NCI-H146 (cell line): ENCODE results near the gene SLK.

Experiments used
- DNase-seq: peaks from one replicate; lab custom pipeline; 2025; lab: John Stamatoyannopoulos, UW

SLK gene

DNA sequence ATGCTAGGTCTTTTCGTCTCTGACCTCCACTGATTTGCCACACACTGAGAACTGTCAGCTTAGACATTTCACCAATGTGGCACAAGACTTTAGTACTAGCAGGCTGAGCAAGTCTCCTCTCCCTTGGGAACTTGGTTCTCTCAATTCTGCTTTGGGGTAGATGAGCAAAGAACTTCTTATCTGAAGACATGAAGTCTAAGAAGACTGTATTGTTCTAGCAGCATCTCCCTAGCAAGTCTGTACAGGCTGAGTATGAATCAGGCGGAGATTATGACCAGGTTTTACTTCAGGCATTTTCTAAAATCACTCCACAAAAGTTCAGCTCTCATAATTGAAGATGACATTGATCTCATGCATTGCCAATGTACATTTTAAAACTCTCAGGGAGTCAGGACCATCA lies 25.1 kb upstream of the SLK start:
- DNase-seq = no peak

DNA sequence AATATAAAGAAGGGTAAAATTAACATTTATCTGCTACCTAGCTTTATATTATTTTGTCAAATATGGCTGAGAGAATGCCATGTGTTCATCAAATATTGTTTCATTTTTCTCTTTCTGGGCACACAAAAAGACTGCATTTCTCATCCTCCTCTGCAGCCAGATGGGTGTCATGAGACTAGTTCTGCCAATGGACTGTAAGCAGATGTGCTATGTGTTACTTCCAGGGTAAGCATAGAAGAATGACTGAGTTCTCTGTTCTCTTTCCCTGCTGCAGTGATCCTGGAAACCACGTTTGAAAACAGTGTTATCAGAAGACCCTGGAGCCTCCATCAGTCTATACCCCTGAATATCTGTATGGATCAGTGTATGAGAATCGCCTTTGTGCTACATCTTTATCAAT lies 24.1 kb upstream of the SLK start:
- DNase-seq = no peak

DNA sequence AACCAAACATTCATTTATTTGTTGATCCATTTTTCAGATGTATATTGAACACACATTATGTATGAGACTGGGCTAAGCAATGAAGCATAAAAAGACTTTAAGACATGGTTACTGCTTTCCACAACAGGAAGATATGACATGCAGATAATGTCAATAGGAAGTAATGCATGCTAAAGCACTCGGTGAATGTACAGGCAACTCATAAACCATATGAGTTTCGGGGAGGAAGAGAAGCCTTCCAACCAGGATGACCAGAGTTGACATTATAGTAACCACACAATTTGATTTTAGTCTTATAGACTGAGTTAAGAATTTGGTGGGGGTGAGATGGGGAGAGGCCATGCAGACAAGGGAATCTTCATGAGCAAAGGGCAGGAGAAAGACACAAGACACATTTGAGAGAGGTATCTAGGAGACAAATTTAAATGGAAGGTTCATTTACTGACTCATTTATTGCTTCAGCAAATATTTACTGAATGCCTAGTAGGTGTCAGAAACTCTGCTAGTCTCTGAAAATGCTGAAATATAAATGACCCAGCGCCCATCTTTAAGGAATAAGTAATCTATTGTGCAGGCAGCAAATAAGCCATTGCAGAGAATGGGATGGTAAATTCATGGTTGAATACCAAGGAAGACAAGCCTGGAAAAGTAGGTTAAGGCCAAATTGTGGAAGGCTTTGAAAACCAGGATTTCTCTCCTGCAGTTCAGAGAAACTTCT lies 19.0 kb upstream of the SLK start:
- DNase-seq = no peak

DNA sequence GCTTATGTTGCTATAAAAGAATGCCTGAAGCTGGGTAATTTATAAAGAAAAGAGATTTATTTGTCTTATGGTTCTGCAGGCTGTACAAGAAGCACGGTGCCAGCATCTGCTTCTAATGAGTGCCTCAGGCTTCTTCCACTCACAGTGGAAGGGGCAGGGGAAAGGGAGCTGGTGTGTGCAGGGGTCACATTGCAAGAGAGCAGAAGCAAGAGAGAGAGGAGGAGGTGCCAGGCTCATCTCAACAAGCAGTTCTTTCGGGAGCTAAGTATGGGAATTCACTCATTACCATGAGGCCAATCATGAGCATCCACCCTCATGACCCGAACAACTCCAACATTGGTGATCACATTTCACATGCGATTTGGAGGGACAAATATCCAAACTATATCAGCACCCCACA lies 17.2 kb upstream of the SLK start:
- DNase-seq = no peak

DNA sequence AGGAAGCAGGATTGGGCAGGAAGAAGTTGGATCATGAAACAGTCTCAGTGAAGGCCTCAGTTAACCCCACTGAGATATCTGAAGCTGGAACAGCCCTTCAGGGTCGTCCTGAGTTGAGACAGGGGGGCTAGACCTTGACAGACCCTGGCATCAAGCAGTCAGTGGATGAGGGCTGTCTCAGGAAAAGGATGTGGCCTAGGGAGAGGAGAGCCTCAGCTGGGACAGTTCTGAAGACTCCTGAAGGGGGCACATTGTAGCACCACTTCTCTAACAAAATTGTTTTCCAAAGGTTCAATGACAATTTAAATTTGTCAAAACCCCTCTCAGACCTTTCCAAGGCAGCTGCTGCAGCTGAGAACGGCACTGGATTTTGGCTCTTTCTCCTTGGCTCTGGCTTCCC lies 15.8 kb upstream of the SLK start:
- DNase-seq = no peak

DNA sequence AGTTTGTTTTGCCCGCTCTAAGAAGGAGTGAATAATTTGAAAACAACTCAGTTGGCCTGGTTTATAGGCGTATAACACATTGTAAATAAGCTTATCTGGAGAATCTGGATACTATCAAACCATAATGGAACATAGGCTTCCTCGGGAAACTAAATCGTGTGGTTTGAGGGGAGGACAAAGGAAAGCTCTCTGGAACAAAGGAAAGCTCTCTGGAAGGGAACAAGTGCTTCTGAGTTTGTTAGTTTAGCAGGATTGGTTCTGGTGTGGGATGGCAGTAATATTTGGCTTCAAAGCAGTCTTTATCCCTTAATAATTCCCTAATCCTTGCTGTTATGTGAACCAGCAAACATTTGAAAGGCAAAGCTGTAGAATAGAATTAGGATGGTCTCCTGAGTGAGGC lies 15.0 kb upstream of the SLK start:
- no peak for DNase-seq

DNA sequence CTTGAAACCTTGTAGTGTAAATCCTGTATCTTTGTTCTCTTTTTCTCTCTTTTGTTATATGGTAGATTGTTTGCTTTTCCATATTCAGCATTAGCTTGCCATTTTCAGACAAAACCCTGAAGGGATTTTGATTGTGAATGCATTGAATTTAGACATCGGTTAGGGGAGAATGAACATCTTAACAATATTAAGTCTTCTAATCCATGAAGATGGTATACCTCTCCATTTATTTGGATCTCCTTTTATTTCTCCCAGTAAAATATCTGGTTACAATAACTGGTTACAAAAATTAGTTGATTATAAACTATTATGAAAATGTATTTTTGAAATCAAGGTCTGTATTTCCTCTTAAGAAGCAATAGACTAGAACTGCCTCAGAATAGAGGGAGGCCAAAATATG lies 12.4 kb upstream of the SLK start:
- no peak for DNase-seq

DNA sequence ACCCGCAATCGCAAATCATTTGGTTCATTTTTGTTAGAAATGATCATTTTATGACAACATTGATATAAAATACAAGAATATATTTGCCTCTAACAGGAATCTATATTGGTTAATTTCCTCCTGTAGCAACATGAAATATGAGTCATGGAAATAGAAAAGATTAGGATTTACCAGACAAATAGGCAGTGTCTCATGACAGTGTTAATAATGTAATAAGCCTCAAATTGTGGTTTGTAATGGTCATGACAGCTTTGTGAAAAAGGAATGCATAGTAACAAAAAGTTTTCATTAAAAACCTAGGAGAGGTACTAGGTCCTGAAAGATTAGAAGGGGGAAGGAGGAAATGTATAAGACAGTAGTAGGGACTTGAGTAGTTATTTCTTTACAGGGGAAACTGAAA lies 7.9 kb upstream of the SLK start:
- no peak for DNase-seq

DNA sequence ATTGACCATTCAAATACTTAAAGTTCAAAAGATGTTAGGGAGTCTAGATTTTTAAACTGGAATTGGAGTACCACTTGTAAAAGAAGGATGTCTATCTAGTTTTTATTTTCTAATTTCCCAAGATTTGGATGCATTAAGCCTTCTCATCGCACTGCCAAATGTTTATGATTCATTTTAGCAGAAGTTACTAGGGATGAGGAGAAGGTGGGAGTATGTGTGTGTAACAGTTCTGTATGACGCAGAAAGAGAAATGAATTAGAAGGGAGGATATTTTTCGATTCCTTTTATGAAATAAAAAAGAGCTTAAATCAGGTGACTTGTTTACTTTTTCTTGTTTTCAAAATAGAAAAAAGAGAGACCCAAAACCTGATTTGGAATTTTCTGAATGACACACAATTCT lies 6.8 kb upstream of the SLK start:
- DNase-seq = no peak

DNA sequence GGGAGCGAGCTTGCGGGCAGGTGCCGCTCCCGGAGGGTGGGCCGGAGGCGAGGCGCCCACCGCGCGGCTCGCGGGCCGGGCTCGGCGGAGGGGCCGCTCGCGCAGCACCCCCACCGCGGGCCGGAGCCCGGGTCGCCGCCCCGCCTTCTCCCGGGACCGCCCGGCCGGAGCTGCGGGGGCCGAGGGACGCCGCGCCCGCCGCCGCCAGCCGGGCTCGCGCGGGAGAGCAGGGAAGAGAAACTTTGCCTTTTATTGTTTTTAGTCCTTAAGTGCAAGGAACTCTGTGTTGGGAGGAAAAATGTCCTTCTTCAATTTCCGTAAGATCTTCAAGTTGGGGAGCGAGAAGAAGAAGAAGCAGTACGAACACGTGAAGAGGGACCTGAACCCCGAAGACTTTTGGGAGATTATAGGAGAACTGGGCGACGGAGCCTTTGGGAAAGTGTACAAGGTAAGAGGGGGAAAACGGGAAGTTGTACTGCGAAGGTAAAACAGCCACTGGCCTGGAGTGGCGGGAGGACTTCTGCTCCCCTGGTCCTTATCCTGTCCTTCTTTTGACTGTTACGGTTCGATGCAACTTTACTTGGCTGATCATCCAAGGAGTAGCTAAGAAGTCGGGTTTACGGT lies 620 bp downstream of the SLK start:
- DNase-seq = peak; percentile 10

DNA sequence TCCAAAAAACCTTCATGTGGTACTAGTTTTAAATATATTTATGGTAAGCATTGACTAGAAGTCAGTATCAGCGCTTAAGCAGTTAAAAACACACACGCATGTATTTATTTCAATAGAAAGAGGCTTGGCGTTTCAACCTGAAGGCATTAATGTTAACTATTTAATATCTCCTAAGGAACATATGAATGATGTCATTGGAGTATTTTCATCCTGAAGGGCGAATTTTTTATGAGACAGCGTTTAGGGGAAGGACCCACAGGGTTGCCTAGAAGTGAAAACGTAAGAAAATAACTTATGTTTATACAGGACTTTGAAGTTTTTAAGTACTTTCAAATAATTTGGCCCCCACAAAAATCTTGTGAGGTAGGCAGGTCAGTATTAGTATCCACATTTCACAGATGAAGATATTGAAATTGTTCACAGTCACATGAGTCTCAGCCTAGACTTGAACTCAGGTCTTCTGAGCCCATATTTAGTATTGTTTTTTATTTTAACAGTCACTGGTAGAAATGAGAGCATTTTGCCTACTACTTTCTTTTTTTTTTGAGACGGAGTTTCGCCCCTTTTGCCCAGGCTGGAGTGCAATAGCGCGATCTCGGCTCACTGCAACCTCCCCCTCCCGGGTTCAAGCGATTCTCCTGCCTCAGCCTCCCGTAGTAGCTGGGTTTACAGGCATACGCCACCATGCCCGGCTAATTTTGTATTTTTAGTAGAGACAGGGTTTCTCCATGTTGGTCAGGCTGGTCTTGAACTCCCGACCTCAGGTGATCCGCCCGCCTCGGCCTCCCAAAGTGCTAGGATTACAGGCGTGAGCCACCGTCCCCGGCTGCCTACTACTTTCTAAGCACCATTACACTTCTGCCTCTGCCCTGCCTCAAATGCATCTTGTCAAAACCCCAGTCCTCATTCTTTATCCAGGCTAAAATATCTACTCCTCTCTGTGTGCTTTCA lies 1.8 kb downstream of the SLK start:
- no peak for DNase-seq

DNA sequence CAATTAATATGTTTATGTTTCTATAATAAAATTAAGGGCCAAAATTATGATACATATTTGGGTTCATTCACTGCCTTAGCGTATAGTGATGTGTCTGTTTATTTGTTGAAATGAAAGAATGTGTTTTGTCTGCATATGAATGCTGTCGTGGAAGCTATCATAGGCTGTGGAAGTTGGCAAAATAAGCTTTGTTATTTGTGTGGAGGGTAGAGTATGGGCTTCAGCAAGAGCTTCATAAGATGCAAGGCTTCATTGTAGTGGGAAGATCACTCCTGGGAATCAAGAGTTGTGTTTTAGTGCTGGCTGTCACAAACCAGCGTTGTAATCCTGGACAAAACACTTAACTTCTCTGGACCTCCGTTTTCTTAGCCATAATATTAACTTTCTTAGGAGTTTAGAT lies 2.5 kb downstream of the SLK start:
- no peak for DNase-seq

DNA sequence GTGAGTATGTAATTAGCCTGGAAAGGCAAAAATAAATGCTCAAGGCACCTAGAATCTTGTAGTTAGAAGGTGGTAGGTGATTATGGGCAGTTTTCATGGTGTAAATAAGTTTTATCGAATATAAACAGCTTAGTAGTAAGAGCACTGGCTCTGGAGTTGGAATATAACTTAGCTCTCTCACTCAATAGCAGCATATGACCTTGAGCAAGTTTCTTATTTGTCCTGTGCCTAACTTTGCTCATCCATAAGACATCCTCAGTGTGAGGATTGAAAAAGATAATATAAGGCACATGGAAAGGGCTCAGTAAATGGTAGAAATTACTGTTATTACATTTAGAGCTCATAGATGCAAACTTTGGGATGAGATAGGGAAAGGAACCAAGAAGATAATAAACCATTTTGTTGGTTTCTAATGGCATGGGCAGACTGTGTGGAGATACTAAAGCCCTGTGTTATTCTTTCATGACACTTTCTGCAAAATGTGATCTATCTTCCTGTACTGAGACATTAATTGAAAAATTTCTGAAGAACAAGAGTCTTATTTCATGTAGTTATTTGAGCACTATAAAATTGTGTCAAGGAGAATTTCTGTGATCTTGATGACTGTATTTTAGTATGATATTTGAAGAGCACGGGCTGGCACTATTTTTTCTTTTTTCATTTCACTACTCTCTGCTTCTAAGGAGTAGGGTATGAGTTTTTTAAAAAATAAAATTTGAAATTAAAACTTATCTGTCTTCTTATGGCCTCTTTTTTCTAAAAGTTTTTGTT lies 3.1 kb downstream of the SLK start:
- DNase-seq = no peak

DNA sequence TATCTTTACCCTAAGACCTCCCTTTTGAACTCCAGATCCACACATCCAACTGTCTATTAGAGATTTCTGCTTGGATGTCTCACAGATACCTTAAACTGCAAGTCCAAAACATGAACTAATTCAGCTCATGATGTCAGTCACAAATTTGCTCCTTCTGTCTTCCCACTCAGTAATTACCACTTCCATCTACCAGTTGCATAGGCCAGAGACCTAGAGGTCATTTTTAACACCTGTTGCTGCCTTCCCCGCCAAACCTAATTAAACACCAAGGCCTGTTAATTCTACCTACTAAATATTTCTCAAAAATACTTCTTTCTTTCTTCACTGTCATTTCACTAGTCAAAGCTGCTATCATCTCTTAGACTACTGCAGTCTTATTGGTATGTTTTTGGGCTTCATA lies 8.2 kb downstream of the SLK start:
- DNase-seq = no peak

DNA sequence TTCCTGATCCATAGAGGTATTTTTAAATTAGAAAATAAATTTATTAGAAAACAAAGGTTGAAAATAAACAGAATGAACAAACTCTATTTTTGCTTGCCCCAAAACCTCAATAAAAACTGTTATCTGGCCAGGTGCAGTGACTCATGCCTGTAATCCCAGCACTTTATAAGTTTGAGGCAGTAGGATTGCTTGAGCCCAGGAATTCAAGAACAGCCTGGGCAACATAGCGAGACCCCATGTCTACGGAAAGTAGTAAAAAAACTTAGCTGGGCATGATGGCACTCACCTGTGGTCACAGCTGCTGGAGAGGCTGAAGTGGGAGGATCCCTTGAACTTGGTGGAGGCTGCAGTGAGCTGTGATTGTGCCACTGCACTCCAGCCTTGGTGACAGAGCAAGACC lies 10.3 kb downstream of the SLK start:
- DNase-seq = no peak

DNA sequence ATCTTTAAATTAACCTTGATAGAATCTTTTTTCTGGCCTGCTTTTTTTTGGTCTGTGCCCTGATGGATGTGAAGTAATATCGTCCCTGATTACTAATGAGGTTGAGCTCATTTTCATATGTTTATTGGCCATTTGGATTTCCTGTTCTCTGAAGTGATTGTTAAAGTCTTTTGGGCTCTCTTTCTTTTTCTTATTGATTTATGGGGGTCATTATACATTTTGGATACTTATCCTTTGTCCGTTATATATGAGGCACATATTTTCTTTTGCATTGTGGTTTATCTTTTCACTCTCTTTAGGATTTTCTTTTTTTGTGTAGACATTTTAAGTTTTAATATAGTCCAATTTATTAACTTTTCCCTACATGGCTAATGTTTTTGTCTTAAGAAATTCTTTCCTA lies 12.6 kb downstream of the SLK start:
- no peak for DNase-seq

DNA sequence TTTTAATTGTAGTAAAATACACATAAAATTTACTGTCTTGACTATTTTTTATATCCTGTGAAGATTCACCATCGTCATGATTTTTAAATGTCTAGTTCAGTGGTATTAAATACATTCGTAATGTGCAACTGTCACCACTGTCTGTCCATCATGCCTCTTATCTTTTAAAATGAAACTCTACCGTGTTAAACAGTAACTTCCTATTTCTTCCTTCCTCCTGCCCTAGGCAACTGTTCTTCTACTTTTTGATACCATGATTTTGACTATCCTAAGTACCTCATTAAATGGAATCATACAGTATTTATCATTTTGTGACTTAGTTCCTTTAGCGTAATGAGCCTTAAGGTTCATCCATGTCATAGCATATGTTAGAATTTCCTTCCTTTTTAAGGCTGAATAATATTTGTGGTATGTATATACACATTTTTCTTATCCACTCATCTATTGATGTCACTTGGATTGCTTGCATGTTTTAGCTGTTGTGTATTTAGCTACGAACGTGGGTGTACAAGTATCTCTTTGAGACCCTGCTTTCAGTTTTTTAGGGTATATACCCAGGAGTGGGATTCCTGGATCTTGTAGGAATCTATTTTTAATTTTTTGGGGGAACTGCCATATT lies 13.5 kb downstream of the SLK start:
- DNase-seq = no peak

DNA sequence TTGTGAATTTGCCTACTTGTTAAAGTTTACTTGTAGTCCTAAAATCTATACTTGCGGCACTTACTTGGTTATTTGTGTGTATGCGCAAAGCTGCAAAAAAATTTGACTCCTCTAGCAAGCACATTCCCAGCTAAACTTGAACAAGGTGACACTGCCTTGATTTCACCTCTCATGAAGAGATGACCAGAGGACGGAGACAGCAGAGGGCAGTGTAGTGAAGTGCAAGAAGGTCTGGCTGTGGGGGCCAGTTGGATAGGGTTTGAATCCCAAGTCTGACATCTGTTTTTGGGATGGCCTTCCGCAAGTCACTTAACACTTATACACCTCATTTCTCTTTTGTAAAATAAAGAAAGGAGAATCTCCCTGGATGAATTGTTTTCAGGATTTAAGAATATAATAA lies 15.7 kb downstream of the SLK start:
- peak; percentile 34 for DNase-seq

DNA sequence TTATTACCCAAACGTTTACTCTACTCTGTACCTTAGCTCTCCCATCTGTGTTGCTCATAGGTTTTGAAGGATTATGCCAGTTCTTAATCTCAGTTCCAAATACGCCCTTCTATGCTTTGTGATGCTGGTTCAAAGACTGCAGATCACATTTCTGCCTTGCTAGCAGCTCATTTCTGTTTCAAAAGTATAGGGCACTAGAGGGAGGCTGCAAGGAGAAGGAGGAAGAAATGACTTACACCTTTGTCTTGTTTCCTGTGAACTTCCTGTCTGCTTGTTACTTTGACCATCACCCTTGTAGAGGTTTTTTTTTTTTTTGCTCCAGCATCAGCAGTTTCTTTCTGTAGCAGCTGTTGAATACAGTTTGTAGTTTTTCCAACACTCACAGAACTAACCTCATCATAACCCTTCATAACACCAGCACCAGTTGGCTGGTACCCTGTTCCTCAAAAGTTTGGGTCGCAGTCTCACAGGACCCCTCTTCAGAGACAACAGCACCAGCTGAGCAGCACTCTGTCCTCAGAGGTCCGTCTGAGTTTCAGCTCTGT lies 16.5 kb downstream of the SLK start:
- no peak for DNase-seq

DNA sequence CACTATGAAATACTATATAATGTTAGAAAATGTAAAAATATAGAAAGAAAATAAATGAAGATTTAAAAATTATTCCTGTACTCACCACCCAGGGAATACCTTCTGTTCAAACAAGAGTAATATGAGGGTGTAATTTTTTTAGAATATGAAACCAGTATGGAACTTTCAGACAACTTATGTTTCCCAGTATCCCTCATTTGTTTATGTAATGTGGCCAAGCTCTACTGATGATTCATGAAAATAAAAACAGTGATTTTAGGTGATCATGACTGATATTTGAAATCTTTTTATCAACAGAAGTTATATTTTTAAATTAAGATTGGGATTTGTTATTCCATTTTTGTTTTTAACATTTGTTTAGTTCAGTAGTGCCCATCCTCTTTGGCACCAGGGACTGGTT lies 18.8 kb downstream of the SLK start:
- DNase-seq = no peak

DNA sequence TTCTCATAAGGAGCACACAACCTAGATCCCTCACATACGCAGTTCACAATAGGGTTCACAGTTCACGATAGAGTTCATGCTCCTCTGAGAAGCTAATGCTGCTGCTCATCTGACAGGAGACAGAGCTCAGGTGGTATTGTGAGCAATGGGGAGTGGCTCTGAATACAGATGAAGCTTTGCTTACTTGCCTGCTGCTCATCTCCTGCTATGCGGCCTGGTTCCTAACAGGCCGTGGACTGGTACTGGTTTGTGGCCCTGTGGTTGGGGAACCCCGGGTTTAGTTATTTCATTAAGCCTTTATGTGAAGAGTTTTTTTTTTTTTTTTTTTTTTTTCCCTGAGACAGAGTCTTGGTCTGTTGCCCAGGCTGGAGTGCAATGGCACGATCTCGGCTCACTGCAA lies 19.4 kb downstream of the SLK start:
- DNase-seq = no peak

DNA sequence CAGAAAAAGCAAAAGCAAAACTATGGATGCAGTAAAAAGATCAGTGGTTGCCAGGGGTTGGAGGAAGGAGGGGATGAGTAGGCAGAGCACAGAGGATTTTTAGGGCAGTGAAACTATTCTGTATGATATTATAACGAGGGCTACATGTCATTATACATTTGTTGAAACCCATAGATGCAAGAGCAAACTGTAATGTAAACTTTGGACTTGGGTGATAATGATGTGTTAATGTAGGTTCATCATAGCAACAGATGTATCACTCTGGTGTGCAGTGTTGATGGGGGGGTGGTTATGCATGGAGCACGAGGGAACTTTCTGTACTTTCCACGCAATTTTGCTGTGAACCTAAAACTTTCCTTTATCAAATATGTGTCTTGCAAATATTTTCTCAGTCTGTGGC lies 23.2 kb downstream of the SLK start:
- no peak for DNase-seq
